ENCODE data around the gene NTNG2.

NTNG2 gene

DNA sequence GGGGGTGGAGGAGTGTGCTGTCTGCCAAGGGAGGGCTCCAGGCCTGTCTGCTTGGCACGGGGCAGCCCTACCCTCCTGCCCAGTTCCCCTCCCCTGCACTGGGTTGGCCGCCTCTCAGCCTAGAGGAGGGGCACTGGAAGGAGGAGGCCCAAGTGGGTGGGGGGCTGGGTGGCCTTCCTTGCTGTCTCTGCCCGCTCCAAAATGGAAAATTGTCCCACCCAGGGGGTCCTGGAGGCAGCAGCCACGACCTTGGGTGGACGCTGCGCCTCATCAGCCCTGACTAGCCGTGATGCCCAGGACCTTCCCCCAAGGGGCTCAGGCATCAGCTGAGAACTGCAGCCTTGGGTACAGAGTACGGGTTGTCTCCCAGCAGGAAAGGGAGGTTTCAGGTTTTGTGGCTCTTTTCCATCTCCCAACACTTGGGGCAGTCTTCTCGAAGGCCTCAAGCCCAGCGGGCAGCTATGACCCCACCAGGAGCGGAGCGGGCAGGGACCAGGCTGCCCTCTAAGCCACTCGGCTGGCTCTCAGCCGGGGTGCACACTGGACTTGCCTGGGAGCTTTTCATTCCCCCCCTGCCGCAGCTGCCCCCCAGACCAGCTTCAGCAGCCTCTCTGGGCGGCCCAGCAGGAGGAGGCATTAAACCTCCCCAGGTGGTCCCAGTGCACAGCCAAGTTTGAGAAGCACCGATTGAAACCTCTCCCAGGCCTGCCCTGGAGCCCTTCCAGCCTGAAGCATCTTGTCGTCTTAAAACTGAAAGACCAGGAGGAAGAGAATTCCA lies 20.6 kb downstream of the NTNG2 start:
- no peak overlapping the region for H3K4me3 ChIP-seq (replicated peaks in 1 of 2; ENCODE audit: low read depth in 2 of 2, low read length in 2 of 2)
- peak in 1 of 2 donors; percentile 29 for DNase-seq (ENCODE audit: low read depth in 2 of 2)
- TF ChIP-seq, protein P1, sequence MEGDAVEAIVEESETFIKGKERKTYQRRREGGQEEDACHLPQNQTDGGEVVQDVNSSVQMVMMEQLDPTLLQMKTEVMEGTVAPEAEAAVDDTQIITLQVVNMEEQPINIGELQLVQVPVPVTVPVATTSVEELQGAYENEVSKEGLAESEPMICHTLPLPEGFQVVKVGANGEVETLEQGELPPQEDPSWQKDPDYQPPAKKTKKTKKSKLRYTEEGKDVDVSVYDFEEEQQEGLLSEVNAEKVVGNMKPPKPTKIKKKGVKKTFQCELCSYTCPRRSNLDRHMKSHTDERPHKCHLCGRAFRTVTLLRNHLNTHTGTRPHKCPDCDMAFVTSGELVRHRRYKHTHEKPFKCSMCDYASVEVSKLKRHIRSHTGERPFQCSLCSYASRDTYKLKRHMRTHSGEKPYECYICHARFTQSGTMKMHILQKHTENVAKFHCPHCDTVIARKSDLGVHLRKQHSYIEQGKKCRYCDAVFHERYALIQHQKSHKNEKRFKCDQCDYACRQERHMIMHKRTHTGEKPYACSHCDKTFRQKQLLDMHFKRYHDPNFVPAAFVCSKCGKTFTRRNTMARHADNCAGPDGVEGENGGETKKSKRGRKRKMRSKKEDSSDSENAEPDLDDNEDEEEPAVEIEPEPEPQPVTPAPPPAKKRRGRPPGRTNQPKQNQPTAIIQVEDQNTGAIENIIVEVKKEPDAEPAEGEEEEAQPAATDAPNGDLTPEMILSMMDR (IDR thresholded peaks at IDR 0.05; ENCODE audit: low read depth, low read length): peak; percentile 27

DNA sequence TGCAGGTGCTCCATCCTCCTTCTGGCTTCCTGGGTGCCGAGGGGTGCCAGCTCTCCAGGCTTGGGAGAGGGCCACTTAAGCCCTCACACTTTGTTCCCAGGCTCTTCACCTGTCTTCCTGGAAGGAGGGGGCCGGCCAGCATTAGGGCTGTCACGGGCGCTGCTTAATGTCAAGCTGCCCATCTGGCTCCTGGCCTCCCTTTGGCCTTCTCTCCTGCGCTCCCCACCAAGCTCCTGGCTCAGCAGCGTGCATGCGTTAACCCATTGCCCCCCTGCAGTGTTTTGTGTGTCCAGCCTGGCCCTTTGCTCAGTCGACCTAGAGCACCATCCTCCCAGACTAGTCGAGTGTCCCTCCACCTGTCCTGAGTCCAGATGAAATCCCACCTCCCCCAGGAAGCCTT lies 21.3 kb downstream of the NTNG2 start:
- TF ChIP-seq, protein P1 (IDR thresholded peaks at IDR 0.05; ENCODE audit: low read depth, low read length): no peak
- H3K4me3 ChIP-seq (replicated peaks in 1 of 2; ENCODE audit: low read depth in 2 of 2, low read length in 2 of 2): no peak overlapping the region
- DNase-seq (ENCODE audit: low read depth in 2 of 2): no peak

DNA sequence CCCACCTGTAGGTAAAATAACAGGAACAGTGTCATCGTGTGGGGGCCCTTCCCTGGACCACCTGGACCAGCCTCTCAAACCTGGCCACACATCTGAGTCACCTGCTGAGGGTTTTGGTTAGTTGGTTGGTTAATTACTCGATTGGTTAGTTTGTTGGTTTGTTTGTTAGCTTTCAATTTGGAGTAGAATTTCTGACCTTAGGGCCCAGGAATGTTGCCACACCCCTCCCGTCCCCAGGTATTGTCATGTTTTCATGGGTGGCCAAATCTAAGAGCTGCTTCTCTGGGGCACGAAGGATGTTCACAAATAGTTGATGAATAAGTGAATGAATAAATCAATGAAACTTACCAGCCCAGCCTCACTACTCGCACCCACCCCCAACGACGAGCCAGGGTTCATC lies 21.9 kb downstream of the NTNG2 start:
- no peak for DNase-seq (ENCODE audit: low read depth in 2 of 2)
- TF ChIP-seq, protein P1 (IDR thresholded peaks at IDR 0.05; ENCODE audit: low read depth, low read length): no peak
- no peak overlapping the region for H3K4me3 ChIP-seq (replicated peaks in 1 of 2; ENCODE audit: low read depth in 2 of 2, low read length in 2 of 2)

DNA sequence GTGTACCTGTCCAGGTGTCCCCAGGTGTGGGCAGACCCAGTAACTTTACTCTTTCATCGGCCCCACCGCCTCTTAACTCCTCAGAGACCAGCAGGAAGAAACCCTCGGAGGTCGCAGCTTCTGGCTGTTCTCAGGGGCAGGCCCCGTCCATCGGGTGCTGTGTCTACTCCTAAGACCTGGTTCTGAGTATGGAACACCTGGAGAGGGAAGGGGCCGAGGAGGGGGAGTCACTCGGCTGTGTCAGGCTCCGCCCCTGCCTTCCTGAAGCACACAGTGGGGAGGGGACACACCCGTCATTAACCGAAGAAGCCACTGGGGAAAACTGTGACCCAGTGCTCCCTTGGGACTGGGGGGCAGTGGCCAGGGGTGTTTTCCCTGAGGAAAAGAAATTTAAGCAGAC lies 22.3 kb downstream of the NTNG2 start:
- TF ChIP-seq, protein P1 (IDR thresholded peaks at IDR 0.05; ENCODE audit: low read depth, low read length): no peak
- no peak overlapping the region for H3K4me3 ChIP-seq (replicated peaks in 1 of 2; ENCODE audit: low read depth in 2 of 2, low read length in 2 of 2)

DNA sequence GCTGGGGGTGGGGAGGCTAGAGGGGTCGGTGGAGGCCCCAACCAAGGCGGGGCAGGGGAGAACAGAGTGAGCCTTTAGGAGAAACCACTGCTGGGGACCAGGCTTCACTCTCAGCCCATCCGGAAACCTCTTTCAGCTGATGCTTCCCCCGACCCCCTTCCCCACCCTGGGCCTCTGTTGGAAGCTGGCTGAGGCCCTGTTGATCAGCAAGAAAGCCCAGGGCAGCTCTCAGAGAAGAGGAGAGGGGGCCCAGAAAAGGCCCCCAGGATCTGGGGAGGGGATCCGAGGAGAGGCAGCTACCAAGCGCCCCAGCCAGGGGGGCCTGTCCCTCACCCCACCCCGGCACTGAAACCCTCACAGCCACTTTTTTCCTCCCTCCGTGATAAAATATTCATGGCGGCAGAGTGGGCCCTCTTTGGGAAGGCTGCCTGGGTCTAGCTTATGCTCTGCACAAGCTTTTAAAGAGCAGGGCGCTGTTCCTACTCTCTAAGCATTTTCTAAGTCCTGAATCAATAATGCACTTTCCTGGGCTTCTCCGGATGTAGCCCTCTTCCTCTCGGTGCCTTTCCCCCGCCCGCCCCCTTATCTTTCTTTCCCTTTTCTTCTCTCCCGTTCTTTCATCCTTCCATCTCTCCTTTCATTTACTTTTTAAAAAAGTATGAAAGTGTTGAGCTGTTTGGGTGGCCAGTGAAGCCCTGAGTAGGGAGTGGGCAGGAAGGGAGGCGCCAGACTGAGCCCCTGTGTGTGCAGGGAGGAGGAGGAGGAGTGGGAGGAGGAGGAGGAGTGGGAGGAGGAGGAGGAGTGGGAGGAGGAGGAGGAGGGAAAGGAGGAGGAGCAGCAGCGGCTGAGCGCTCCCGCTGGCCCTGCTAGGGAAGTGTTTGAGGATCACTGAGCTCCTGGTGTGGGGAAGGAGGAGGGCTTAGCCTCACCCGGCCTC lies 23.5 kb downstream of the NTNG2 start:
- peak in 1 of 2 donors; percentile 29 for DNase-seq (ENCODE audit: low read depth in 2 of 2)
- TF ChIP-seq, protein P1 (IDR thresholded peaks at IDR 0.05; ENCODE audit: low read depth, low read length): no peak
- H3K4me3 ChIP-seq (replicated peaks in 1 of 2; ENCODE audit: low read depth in 2 of 2, low read length in 2 of 2): no peak overlapping the region

More for the DNA sequence above, 22.3 kb downstream of the NTNG2 start:
- DNase-seq (ENCODE audit: low read depth in 2 of 2): no peak

DNA sequence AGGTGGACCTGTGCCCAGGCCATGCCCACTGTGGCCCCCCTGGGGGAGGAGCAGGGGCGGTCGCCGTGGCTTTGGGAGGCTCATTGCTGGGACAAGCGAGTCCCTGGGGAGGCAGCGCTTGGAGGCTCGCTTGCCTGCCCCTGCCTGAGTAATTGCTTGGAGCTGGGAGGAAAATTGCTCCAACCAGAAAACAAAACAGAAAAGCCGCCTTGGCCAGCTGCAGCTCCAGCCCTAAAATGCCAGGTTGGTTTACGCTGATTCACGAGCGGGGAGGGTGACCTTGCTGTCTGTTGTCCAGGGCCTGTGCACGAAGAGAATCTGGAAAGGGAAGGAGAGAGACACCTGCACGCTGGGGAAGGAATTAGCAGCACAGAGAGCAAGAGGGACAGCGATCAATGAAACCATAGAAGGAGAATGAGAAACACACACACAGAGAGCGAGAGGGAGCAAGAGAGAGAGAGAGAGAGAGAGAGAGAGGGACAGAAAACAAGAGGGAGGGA lies 25.3 kb downstream of the NTNG2 start:
- DNase-seq (ENCODE audit: low read depth in 2 of 2): peak in 1 of 2 donors; percentile 8
- no peak overlapping the region for H3K4me3 ChIP-seq (replicated peaks in 1 of 2; ENCODE audit: low read depth in 2 of 2, low read length in 2 of 2)
- TF ChIP-seq, protein P1 (IDR thresholded peaks at IDR 0.05; ENCODE audit: low read depth, low read length): no peak

All from cardiac fibroblast (primary cell).